HT-29 (cell line): ENCODE data around the gene MYOZ3. TPM values are rescaled to one million over a fixed set of nuclear protein-coding genes. Genes with fewer than 3 reads are reported as not detected.

Source experiments
- DNase-seq: peaks from one replicate; pipeline ENCODE4 v3.0.0-alpha.2; 2015; ENCODE audit warnings: low spot score
- total RNA-seq: library from RNA; depleted of rRNA; stranded (reverse); fragments of >200 nt; shearing (Covaris generic); gene quantifications from 2 replicates; pipeline ENCODE4 v1.2.3, GENCODE V29; 2014

MYOZ3 gene
- total RNA-seq, 1 experiment from 2014 or later, result not detected

GRCh38 chr5:150626853-150627276, 34.2 kb upstream of the MYOZ3 start:
- DNase-seq, result no peak

GRCh38 chr5:150627731-150628545, 33.1 kb upstream of the MYOZ3 start:
- no peak for DNase-seq

- no peak for DNase-seq
Observed at GRCh38 chr5:150628936-150629485, 32.0 kb upstream of the MYOZ3 start.

- no peak for DNase-seq
Observed at GRCh38 chr5:150630016-150630415, 31.0 kb upstream of the MYOZ3 start.

GRCh38 chr5:150630461-150631325, 30.4 kb upstream of the MYOZ3 start:
- DNase-seq, result no peak

- DNase-seq, result no peak
Observed at GRCh38 chr5:150631326-150631701, 29.7 kb upstream of the MYOZ3 start.

- DNase-seq, result no peak
Observed at GRCh38 chr5:150632305-150633160, 28.5 kb upstream of the MYOZ3 start.

GRCh38 chr5:150633429-150633828, 27.6 kb upstream of the MYOZ3 start:
- no peak for DNase-seq

GRCh38 chr5:150636391-150637244, 24.4 kb upstream of the MYOZ3 start:
- DNase-seq, result no peak

- no peak for DNase-seq
Observed at GRCh38 chr5:150637245-150638052, 23.6 kb upstream of the MYOZ3 start.

- no peak for DNase-seq
Observed at GRCh38 chr5:150638053-150638444, 23.0 kb upstream of the MYOZ3 start.

GRCh38 chr5:150638488-150639376, 22.3 kb upstream of the MYOZ3 start:
- DNase-seq, result no peak

- no peak for DNase-seq
Observed at GRCh38 chr5:150639377-150639692, 21.7 kb upstream of the MYOZ3 start.

- DNase-seq, result no peak
Observed at GRCh38 chr5:150639751-150640150, 21.3 kb upstream of the MYOZ3 start.

- peak; percentile 52 for DNase-seq
Observed at GRCh38 chr5:150640311-150641005, 20.6 kb upstream of the MYOZ3 start, which contains the start of gene SYNPO. Gene SYNPO (plus strand): TSS chr5:150640660. CDS start chr5:150648276, 7,616 bp downstream.

GRCh38 chr5:150641006-150641570, 20.0 kb upstream of the MYOZ3 start:
- no peak for DNase-seq

GRCh38 chr5:150641824-150642566, 19.1 kb upstream of the MYOZ3 start:
- no peak for DNase-seq
